HL-60 (cell line): ENCODE results near the gene HIPK4.

Experiments used
- DNase-seq, 2 experiments: peaks; one replicate each; pipeline ENCODE4 v3.0.0-alpha.2; 2010 to 2020; ENCODE audit warnings: low read depth in 1 of 2, low spot score in 1 of 2
- H3K27ac ChIP-seq: fragments of 250-450 bp; sonication (Bioruptor Pico); replicated peaks from 2 replicates; pipeline ENCODE4 v1.5.1; 2020; ENCODE audit warnings: mild to moderate bottlenecking, moderate library complexity
- H3K27me3 ChIP-seq: fragments of 250-450 bp; sonication (Bioruptor Pico); 2 replicates; pipeline ENCODE4 v1.5.1; 2021; ENCODE audit warnings: mild to moderate bottlenecking, moderate library complexity; ENCODE audit not compliant: insufficient read depth, poor library complexity, severe bottlenecking
- H3K4me3 ChIP-seq: replicated peaks from 2 replicates; pipeline ENCODE4 v1.5.1; 2011; ENCODE audit warnings: mild to moderate bottlenecking, control low read depth, low read length; ENCODE audit not compliant: insufficient read depth
- CTCF ChIP-seq: IDR thresholded peaks from one replicate; pipeline ENCODE4 v1.5.1; 2011; ENCODE audit warnings: low read length, control low read depth, inconsistent platforms; ENCODE audit not compliant: insufficient read depth
- GABPA ChIP-seq: IDR thresholded peaks from 2 replicates; pipeline ENCODE4 v1.6.1; 2012; ENCODE audit warnings: low read depth
- POLR2AphosphoS5 ChIP-seq: IDR thresholded peaks from 2 replicates; pipeline ENCODE4 v1.6.1; 2012; ENCODE audit warnings: low read depth
- REST ChIP-seq: IDR thresholded peaks from 2 replicates; pipeline ENCODE4 v1.6.1; 2012; ENCODE audit warnings: low read depth; ENCODE audit not compliant: insufficient replicate concordance
- SPI1 ChIP-seq: IDR thresholded peaks from 2 replicates; pipeline ENCODE4 v1.6.1; 2012; ENCODE audit warnings: low read depth, mild to moderate bottlenecking, borderline replicate concordance

Gene HIPK4

DNA sequence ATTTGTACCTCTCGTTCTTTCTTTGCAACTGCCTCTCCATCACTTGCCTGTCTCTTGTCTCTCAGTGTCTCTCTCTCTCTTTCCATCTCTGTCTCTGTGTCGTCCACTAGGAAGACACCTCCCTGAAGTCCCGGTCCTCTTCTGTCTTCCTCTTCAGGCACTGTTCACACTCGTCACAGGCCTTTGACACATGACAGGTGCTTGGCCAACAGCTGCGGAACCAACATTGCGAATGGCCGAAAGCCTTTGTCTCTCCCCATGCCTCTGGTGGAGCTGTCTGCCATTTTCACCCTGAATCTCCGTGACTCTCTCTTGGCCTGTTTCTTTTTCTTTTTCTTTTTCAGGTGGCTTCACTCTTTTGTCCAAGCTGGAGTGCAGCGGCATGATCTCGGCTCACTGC is 2.8 kb downstream of the HIPK4 start:
- Histone ChIP-seq H3K27me3 (no peaks in the 10 kb centered on the region), H3K27ac (no peak overlapping the region), H3K4me3 (no peak overlapping the region)
- no peak for DNase-seq
- no peak for TF ChIP-seq REST
- TF ChIP-seq POLR2AphosphoS5: no peak
- TF ChIP-seq CTCF: no peak
- TF ChIP-seq SPI1: no peak
- no peak for TF ChIP-seq GABPA

DNA sequence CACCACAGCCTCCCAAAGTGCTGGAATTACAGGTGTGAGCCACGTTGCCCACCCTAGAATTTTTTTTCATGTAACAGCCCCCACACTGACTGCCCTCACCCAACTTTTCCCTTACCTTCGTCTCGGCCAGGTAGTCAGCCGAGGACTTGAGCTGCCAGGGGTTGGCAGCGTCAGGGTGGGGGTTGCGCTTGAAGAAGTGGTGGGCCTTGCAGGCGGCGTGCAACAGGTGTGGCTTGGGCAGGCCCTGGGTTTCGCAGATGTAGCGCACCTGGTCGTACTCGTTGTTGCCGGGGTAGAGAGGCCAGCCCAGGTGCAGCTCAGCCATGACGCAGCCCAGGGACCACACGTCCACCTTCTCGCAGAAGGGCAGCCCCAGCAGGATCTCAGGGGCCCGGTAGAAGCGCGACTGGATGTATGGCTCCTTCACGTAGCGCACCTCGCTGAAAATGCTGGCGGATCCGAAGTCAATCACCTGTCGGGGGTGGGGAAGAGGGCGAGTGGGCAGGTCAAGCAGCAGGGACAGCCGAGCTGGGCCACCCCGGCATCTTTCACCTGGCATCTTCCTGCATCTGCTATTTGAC is 6.2 kb downstream of the HIPK4 start:
- no peak for DNase-seq
- Histone ChIP-seq H3K4me3 (no peak overlapping the region), H3K27ac (no peak overlapping the region), H3K27me3 (no peaks in the 10 kb centered on the region)
- TF ChIP-seq CTCF (no peak), SPI1 (no peak), POLR2AphosphoS5 (no peak), GABPA (no peak), REST (no peak)

DNA sequence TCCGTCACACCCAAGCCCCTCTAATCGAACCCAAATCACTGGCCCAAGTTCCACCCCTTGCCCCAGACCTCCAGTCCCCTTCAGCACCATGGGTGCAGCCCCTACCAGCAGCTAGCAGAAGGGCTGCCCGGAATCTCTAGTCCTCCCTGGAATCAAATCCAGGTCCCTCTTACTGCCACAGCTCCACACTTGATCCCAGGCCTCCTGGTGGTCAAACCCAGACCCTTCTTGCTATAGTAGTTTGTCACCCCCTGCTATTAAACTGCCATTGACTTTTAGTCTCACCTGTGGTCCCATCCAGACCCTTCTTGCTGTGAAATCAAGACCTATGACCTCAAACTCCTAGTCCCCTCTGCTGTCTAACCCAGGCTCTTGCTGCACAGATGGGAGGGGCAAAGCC is 8.7 kb downstream of the HIPK4 start:
- TF ChIP-seq GABPA (no peak), REST (no peak), POLR2AphosphoS5 (no peak), SPI1 (no peak), CTCF (no peak)
- H3K27me3 ChIP-seq: no peaks in the 10 kb centered on the region
- H3K27ac ChIP-seq: no peak overlapping the region
- no peak for DNase-seq
- H3K4me3 ChIP-seq: no peak overlapping the region
